ENCODE measurements around the gene TMEM138. TPM values are rescaled to one million over a fixed set of nuclear protein-coding genes. Genes with fewer than 3 reads are reported as not detected.

Gene TMEM138
- polyA plus RNA-seq, 4 donors: 24.9 to 48.3 (median 38.7) TPM

DNA sequence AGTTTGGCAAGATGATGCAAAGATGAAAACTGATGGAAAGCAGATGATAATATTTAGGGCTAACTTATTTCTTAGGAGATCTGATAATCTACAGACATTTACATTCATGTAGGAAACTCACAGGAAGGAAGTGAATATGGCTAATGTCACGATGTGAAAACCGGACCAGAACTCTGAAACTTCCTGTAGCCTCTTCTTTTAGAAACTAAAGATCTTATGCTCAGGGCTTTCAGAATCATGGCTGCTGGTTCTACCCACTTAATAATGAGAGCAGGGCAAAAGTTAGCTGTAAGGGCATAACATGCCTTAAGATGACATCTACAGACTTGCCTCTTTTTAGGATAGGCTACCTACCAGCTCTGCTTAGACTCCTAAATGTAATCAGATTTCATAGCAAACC, 52.4 kb downstream of the TMEM138 start:
- no peak for DNase-seq
- Histone ChIP-seq H3K27ac (ENCODE audit: low read depth in 1 of 3, low read length in 2 of 3) (no peak overlapping the region), H3K36me3 (ENCODE audit: control insufficient read depth in 3 of 3, insufficient read depth in 2 of 3, low read depth in 1 of 3, low read length in 3 of 3) (peaks cover 38 to 56% (median 40%) of the 10 kb centered on the region in 3 donors), H3K9me3 (ENCODE audit: control insufficient read depth in 2 of 2, insufficient read depth in 1 of 2, low read depth in 1 of 2, low read length in 1 of 2) (no peaks in the 10 kb centered on the region), H3K4me3 (ENCODE audit: low read depth in 1 of 3, low read length in 3 of 3) (no peak overlapping the region), H3K4me1 (ENCODE audit: control insufficient read depth in 3 of 3, insufficient read depth in 2 of 3, low read depth in 1 of 3, low read length in 2 of 3) (no peaks in the 10 kb centered on the region), H3K27me3 (ENCODE audit: control insufficient read depth in 3 of 3, insufficient read depth in 3 of 3, low read length in 3 of 3) (no peaks in the 10 kb centered on the region)
- 55 to 76% (median 59%) methylated on average over 2 of the region's 2 CpGs for WGBS, 3 donors
- no peak for FAIRE-seq

- DNase-seq (no peak), FAIRE-seq (no peak)
- no peaks in the 10 kb centered on the region for H3K27me3 ChIP-seq (ENCODE audit: control insufficient read depth in 3 of 3, insufficient read depth in 3 of 3, low read length in 3 of 3)
- no peaks in the 10 kb centered on the region for H3K9me3 ChIP-seq (ENCODE audit: control insufficient read depth in 2 of 2, insufficient read depth in 1 of 2, low read depth in 1 of 2, low read length in 1 of 2)
- H3K4me3 ChIP-seq (ENCODE audit: low read depth in 1 of 3, low read length in 3 of 3): no peak overlapping the region
- WGBS, 3 donors: 76 to 92% (median 87%) methylated on average over 6 of the region's 6 CpGs
- H3K36me3 ChIP-seq (ENCODE audit: control insufficient read depth in 3 of 3, insufficient read depth in 2 of 3, low read depth in 1 of 3, low read length in 3 of 3): peaks cover 39 to 56% (median 43%) of the 10 kb centered on the region in 3 donors
- no peak overlapping the region for H3K27ac ChIP-seq (ENCODE audit: low read depth in 1 of 3, low read length in 2 of 3)
- no peaks in the 10 kb centered on the region for H3K4me1 ChIP-seq (ENCODE audit: control insufficient read depth in 3 of 3, insufficient read depth in 2 of 3, low read depth in 1 of 3, low read length in 2 of 3)
Measured at GRCh38 chr11:61415381-61415780, 53.2 kb downstream of the TMEM138 start.

- no peaks in the 10 kb centered on the region for H3K9me3 ChIP-seq (ENCODE audit: control insufficient read depth in 2 of 2, insufficient read depth in 1 of 2, low read depth in 1 of 2, low read length in 1 of 2)
- no peak overlapping the region for H3K4me3 ChIP-seq (ENCODE audit: low read depth in 1 of 3, low read length in 3 of 3)
- no peaks in the 10 kb centered on the region for H3K27me3 ChIP-seq (ENCODE audit: control insufficient read depth in 3 of 3, insufficient read depth in 3 of 3, low read length in 3 of 3)
- H3K4me1 ChIP-seq (ENCODE audit: control insufficient read depth in 3 of 3, insufficient read depth in 2 of 3, low read depth in 1 of 3, low read length in 2 of 3): no peaks in the 10 kb centered on the region
- WGBS, 3 donors: 80 to 82% (median 82%) methylated on average over 3 of the region's 3 CpGs
- DNase-seq (no peak), FAIRE-seq (no peak)
- H3K36me3 ChIP-seq (ENCODE audit: control insufficient read depth in 3 of 3, insufficient read depth in 2 of 3, low read depth in 1 of 3, low read length in 3 of 3): peaks cover 37 to 53% (median 41%) of the 10 kb centered on the region in 3 donors
- H3K27ac ChIP-seq (ENCODE audit: low read depth in 1 of 3, low read length in 2 of 3): no peak overlapping the region
Measured at GRCh38 chr11:61416941-61417340, 54.8 kb downstream of the TMEM138 start.

DNA sequence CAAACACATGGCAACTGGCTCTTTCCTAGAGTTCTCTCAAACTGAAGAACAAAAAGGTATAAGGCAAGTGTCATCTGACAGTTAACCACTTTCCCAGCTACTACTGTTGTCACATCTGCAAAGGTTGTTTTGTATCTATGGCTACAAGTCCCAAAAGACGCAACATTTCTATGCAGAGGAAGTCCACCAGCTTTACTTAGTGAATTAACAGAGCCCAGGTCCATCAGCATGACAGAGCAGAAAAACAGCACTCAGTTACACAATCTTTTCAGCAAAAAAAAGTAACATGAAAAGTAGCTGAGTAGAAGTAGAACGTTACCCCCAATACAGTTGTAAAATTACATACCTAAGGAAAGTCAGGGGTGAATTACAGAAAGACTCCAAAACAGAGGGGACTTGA, 55.5 kb downstream of the TMEM138 start:
- H3K27ac ChIP-seq (ENCODE audit: low read depth in 1 of 3, low read length in 2 of 3): no peak overlapping the region
- H3K9me3 ChIP-seq (ENCODE audit: control insufficient read depth in 2 of 2, insufficient read depth in 1 of 2, low read depth in 1 of 2, low read length in 1 of 2): no peaks in the 10 kb centered on the region
- peaks cover 37 to 55% (median 41%) of the 10 kb centered on the region in 3 donors for H3K36me3 ChIP-seq (ENCODE audit: control insufficient read depth in 3 of 3, insufficient read depth in 2 of 3, low read depth in 1 of 3, low read length in 3 of 3)
- no peak overlapping the region for H3K4me3 ChIP-seq (ENCODE audit: low read depth in 1 of 3, low read length in 3 of 3)
- H3K4me1 ChIP-seq (ENCODE audit: control insufficient read depth in 3 of 3, insufficient read depth in 2 of 3, low read depth in 1 of 3, low read length in 2 of 3): no peaks in the 10 kb centered on the region
- WGBS, 3 donors: 58 to 63% (median 59%) methylated on average over 2 of the region's 2 CpGs
- no peak for DNase-seq
- H3K27me3 ChIP-seq (ENCODE audit: control insufficient read depth in 3 of 3, insufficient read depth in 3 of 3, low read length in 3 of 3): no peaks in the 10 kb centered on the region
- FAIRE-seq: no peak

DNA sequence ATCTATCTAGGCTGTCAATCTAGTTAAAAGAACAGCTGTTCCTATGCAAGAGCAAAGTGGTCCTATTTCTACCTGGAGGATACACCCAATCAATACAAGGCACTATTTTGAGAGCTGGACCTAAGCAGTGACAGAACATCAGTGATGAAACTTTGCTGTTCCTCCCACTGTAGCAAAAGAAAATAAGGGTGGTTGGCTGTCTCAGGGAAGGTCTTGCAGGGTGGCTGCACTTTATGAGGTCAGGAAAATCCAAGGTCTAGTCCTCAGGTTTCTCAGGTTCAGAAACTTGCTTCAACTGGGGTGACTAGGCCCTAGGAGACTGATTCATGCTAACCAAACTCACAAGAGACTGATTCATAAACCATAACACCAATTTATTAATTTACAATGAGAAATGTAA, 56.0 kb downstream of the TMEM138 start:
- H3K27ac ChIP-seq (ENCODE audit: low read depth in 1 of 3, low read length in 2 of 3): no peak overlapping the region
- peaks cover 38 to 55% (median 41%) of the 10 kb centered on the region in 3 donors for H3K36me3 ChIP-seq (ENCODE audit: control insufficient read depth in 3 of 3, insufficient read depth in 2 of 3, low read depth in 1 of 3, low read length in 3 of 3)
- no peak for FAIRE-seq

More for the DNA sequence above, 56.0 kb downstream of the TMEM138 start:
- Histone ChIP-seq H3K9me3 (ENCODE audit: control insufficient read depth in 2 of 2, insufficient read depth in 1 of 2, low read depth in 1 of 2, low read length in 1 of 2) (no peaks in the 10 kb centered on the region), H3K4me3 (ENCODE audit: low read depth in 1 of 3, low read length in 3 of 3) (no peak overlapping the region), H3K4me1 (ENCODE audit: control insufficient read depth in 3 of 3, insufficient read depth in 2 of 3, low read depth in 1 of 3, low read length in 2 of 3) (no peaks in the 10 kb centered on the region), H3K27me3 (ENCODE audit: control insufficient read depth in 3 of 3, insufficient read depth in 3 of 3, low read length in 3 of 3) (no peaks in the 10 kb centered on the region)
- DNase-seq: no peak

Other genes with a start within 250 kb of the TMEM138 start
- gene VPS37C, start 200.9 kb upstream of the TMEM138 start, polyA plus RNA-seq: 10 to 100 TPM; 17.8 to 40.4 (median 30.9) TPM
- gene PGA3, start 158.9 kb upstream of the TMEM138 start, polyA plus RNA-seq: 10 to 100 TPM in 2 of 4 donors, 1 to 10 TPM in 1, under 1 TPM in 1; 0.47 to 86.2 (median 8.5) TPM
- 10 to 100 TPM in 1 of 4 donors, 1 to 10 TPM in 3; 5.4 to 49.3 (median 6.6) TPM for gene PGA4, start 140.0 kb upstream of the TMEM138 start, polyA plus RNA-seq
- 1 to 10 TPM in 1 of 4 donors, under 1 TPM in 3; 0.43 to 3.8 (median 0.72) TPM for gene PGA5, start 121.2 kb upstream of the TMEM138 start, polyA plus RNA-seq
- gene VWCE, start 67.1 kb upstream of the TMEM138 start, polyA plus RNA-seq: 1 to 10 TPM in 3 of 4 donors, under 1 TPM in 1; 0.67 to 3.2 (median 2.1) TPM
- gene DDB1, start 29.3 kb upstream of the TMEM138 start, polyA plus RNA-seq: 100 to 1,000 TPM; 137 to 165 (median 153) TPM
- 1,000 to 10,000 TPM in 1 of 4 donors, 100 to 1,000 TPM in 3; 240 to 1,038 (median 445) TPM for gene TKFC, start 29.1 kb upstream of the TMEM138 start, polyA plus RNA-seq
- gene CYB561A3, start 492 bp upstream of the TMEM138 start, polyA plus RNA-seq: 10 to 100 TPM; 30.8 to 48.4 (median 32.0) TPM
- 10 to 100 TPM; 10.1 to 28.9 (median 13.5) TPM for gene TMEM216, start 30.2 kb downstream of the TMEM138 start, polyA plus RNA-seq
- 10 to 100 TPM; 30.3 to 91.3 (median 47.7) TPM for gene CPSF7, start 67.6 kb downstream of the TMEM138 start, polyA plus RNA-seq
- 10 to 100 TPM; 43.9 to 63.0 (median 52.1) TPM for gene SDHAF2, start 67.8 kb downstream of the TMEM138 start, polyA plus RNA-seq
- 1 to 10 TPM in 1 of 4 donors, under 1 TPM in 2, not detected in 1; 0.22 to 2.6 (median 0.53) TPM for gene LRRC10B, start 146.4 kb downstream of the TMEM138 start, polyA plus RNA-seq
- gene SYT7, start 218.7 kb downstream of the TMEM138 start, polyA plus RNA-seq: 10 to 100 TPM in 1 of 4 donors, 1 to 10 TPM in 1, under 1 TPM in 2; 0.81 to 12.2 (median 3.0) TPM